HS-5 (cell line): ENCODE results near the gene CHRDL1.

Experiments
- DNase-seq: peaks from one replicate; pipeline ENCODE4 v3.0.0-alpha.2; 2012; ENCODE audit warnings: low read depth

CHRDL1 gene

DNA sequence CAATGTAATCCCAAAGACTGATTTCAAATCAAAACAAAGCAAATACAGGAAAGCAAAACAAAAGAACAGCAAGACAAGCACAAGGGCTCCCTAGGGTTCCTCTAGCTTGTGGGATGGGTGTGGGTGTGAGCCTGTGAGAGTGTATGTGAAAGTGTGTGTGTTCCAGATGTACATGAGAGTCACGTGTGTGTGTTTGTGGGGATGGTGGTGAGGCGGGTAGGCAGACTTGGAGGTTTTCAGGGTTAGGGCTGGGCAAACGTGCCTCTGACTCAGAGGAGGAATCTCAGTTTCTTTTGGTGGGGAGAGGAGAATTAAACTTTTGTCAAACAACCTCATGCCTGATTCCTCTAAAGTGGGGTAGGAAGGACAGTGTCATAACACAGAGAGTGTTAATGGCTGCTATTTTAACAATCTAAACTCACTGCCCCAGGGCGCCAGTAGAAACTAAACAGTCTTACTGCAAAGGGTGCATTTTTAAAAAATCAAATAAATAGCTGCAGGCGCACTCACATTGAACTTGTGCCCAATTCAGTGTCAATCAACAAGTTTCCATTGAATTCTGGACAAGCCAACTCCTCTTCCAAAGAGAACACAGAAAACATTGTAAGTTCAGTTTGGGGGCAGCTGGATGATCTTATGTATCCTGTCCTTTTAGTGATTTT, 51.8 kb downstream of the CHRDL1 start:
- no peak for DNase-seq

DNA sequence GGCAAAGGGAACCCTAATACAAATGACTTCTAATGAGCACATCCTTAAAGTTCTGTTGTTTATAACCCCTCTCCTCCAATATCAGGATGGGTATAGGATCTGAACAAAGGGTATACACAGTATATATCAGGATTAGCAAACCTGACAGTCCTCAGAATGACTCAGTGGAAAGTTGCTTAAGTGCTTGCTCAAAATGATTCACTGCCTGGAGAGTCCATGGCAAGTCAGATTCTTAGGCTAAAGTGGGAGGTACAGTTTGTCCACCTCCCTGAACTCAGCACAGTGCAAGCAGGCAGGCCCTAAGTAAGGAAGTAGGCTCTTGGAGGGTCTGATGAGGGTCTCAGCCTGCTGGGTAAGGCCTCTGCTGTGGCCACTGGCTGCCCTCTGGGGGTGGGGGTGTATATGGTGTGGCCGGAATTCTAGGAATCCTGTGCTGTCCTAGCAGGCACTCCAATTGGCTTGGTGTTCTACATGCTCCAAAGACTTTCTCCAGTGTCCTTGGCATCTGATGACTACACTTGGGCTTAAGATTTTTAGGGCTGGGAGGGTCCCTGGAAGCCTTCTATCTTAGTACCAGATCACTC, 54.3 kb downstream of the CHRDL1 start:
- no peak for DNase-seq

DNA sequence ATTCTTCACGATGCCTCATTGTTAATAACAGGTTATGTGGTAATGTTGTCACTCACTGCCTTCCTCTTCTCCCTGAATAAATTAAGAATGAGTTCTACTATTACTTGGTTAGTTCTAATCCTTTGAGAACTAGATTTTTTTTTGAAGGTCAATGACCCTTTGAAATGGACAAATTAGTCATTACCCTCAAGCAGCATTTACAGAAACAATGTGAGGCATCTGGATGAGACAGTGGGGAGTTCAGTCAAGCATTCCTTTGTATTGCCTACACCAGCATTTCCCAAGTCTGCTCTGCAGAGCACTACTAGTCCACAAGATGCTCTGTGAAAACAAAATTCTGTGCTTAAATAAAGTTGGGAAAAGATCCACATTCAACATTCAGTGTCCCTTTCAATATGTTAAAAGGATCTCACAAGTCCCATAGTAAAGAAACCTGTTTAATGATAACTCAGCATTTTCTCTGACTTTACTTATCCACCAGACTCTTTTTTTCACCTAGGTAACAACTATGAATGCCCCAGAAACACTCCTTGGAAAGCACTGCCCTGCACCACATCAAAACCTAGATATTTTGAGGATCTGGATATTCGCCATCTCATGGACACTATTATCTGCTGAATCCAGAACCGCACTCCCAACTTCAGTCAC, 60.6 kb downstream of the CHRDL1 start:
- peak; percentile 57 for DNase-seq

DNA sequence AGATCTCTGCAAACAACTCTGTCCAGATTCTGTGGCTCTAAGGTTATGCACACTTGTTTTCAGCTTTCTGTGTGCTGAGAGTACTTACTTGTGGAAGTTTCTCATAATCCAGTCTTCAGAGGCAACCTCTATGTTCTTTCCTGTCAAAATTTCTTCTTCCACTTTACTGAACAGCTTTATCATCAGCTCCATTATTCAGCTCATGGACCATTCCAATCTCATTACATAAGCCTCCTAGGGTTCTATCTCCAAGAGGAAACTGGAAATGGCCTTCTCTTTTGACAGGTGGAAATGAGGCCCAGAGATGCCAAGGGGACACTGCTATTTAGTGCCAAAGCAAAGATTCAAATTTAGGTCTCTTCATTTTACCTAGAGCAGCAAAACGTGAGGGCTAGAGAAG, 61.3 kb downstream of the CHRDL1 start:
- DNase-seq, result no peak

DNA sequence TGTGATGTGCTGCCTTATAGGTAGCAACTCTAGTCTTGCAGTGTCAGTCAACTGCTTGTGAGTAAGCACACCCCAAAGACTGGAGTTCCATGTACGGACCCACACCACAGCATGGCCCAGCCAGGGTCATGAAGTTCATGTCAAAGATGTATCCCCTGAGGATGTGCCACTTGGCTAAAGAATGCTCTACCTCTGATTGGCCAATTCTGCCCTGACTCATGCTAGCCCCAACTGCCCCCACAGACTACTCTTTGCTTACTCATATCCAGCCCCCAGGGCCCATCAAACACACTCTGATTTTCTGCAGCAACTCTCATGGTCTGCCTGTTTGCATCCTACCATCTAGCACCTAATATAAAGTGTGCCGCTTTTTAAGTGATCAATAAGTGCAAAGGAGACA, 62.5 kb downstream of the CHRDL1 start:
- no peak for DNase-seq

DNA sequence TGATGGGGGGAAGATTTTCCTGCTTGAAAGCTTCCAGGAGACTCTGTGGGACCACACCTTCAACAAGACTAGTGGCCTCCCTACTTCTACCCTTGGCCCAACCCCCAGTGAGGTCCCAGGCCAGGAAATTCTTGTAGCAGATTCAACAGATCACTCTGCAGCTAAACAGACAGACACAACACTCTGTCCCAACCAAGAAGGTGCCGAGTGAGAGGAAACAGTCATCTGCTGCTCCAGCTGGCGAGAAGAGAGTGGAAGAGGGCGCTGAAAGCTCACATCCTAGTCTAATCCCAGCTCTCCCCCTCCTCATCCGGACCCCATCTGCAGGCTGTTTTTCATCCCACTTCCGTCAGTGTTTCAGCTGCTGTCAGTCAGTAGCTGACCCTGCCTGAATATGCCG, 63.4 kb downstream of the CHRDL1 start:
- DNase-seq, result no peak

DNA sequence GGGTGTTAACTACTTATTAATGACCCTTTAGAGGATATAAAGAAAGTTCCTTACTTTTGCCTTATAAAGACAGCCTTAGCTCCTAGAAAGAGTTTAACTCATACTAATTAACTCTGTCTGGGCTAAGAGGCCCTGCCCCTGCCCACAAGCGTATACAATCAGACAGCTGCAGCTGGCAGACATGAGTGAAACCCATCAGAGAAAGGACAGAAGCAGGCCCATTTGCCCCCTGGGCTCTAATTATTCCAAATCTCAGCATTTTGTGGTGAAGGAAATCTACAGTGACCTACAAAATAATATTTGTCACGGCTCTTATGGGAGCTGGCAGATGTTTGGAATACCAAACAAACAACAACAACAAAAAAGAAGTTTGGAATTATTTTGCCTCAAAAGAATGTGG, 71.8 kb downstream of the CHRDL1 start:
- DNase-seq, result no peak

DNA sequence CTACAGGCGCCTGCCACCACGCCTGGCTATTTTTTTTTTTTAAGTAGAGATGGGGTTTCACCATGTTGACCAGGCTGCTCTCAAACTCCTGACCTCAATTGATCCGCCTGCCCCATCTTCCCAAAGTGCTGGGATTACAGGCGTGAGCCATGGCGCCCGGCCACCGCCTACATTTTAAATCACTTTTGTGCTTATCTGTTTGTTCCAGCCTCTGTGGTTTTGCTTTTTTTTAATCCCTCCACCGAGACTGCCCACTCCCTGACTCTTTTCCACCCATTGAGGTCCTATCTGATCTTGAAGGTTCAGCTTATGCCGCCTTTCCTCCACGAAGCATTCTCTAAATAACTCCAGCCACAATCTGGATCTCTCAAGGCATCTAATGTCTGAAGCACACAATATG, 73.5 kb downstream of the CHRDL1 start:
- DNase-seq, result no peak

DNA sequence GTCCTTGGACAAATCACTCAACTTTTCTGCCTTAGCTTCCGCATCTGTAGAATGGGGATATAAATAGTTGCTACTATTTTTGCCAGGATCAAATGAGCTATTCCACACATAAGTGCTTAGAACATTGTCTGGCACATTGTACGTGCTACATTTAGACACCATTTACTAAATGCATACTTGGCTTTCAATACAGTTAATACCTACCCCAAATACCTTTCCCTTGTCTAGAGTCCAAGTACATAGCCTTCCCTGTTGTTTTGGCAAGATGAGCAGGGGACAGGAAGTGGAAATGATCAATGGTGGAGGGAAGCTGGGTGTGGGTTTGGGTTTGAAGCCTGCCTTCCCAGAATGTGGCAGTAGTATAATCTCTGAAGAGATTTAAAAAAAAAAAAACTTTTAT, 82.0 kb downstream of the CHRDL1 start:
- DNase-seq, result no peak

DNA sequence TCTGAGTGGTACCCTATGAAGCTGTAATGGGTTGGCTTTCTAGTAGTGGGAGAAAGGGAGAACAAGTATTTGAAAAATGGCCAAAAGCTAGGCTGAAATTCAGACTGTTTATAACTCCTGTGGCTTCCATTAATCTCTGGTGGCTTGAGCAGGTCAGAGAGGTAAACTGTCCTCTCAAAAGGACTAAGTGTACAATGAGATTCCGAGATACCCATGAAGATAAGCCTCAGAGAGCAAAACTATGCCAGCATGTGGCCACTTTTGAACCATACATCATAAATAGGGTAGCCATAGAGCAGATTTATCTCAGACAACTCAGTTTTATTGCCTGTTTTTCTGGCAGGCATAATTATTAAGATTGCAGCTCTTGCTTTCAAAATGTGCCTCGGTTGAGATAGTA, 89.2 kb downstream of the CHRDL1 start:
- DNase-seq, result no peak

DNA sequence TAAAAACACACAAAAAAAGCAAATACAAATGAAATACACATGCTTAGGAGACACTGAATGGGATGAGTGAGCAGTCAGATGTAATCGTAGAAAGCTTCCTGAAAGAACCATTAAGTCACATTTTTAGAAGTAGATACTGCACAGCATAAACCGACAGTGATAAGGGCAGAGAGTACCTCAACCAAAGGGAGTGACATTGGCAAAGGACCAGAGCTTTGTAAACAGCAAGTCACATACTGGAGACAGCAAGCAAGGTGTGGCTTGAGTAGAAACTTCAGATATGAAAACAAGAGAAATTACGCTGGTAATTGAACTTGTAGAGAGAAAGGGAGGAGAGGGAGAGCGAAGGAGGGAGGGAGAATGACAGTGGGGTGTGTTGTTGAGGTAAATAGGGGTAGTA, 92.0 kb downstream of the CHRDL1 start:
- no peak for DNase-seq

DNA sequence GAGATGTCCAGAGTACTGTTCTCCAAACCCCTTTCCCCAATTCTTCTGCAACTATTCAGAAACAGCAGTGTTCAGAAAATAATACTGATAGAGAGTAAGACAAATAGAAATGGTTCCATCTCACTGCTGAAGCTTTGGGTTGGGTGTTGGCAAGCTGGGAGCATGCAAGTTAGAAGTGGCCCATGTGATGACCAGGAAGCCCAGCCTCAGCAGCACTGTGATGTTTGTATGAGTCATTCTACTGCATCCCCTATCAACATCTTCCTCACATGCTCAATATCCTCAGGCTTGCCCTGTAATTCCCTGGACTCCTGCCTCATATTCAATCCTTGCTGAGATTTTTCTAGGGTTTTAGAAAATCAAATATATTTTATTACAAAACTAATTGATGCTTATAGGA, 96.5 kb downstream of the CHRDL1 start:
- peak; percentile 3 for DNase-seq

DNA sequence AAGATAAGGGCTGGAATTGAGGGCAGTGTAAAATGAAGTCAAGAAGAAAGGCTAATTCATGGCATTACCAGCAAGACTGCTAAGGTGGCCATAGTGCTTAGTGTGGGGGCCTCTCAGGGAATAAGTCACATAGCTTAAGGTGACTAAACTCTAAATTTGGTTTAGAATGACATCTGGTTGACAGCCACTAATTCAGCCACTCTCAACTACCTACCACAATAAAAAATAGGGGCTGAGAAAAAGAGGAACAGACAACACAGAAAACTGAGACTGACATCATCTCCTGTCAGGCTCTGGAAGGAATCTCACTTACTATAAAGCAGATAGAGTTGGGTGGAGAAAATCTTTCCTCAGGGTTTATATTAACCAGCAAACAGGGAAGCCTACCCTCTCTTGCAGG, 96.9 kb downstream of the CHRDL1 start:
- no peak for DNase-seq

DNA sequence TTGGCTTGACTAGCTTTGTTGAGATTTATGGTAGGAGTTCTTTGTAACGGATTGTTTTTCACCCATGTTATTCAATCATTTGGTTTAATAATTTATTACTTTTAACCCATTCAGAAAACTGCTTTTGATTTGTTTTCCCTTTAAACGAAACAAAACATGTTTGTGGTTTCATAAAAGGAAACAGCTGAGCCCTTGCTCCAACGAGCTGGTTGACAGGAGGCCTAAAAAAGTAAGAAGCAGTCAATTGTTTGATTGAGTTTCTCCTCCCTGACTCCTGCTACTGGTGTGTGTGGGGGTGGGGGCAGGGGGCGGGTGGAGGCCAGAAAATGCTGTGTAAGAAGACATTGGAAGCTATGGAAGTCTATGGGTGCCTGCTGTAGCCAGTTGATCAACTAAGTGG, 102.8 kb downstream of the CHRDL1 start:
- DNase-seq, result no peak

DNA sequence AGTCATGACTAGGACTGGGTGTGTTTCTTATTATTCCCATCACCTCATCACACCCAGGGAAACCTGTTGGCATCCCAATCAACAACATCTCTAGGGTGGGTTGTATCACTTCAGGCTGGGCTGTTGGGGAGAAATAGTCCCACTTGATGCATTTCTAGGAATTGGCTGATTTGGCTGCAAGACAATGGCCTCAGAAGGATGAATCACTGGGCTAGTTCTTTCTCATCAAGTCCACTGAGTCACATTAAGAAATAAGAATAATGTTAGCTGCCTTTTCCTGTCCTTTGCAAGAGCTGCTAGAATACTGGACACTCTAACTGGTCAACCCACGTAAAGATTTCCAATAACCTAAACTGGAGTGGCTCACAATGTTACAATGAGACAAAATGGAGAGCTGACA, 104.2 kb downstream of the CHRDL1 start:
- DNase-seq, result no peak

DNA sequence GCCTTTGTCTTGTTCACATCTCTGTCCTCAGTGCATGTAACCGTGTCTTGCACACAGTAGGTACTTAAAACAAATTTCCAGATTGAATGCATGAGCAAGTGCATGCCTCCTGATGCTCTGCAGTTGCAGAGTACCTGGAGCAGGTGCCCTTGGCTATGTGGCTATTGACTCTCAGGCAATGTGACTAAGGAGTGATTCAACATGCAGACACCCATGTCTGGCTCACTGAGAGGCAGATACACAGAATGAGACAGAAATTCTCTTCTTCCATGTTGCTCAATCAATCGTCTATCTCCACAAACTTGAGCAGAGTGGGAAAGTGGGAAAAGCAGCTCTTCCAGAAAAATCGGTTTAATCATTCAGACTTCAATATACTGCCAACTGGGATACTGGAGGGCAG, 111.0 kb downstream of the CHRDL1 start:
- no peak for DNase-seq

DNA sequence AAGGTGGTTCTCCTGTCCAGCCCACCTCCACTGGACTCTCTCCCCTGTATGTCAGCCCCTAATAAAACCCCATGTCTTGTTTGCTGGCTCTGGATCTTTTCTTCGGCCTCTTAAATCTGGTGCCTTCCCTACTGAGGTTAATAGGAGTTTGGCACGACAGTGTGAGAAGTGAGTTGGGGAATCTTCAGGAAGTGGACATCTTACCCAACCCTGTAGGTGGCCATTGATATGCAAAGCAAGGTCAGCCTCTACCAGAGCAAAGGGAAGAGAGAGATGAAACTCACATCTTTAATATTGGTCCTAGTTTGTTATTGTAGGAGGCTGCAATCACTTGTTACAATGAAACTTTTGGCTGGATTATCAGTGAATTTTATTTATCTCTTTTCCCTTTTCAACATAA, 111.7 kb downstream of the CHRDL1 start:
- no peak for DNase-seq

DNA sequence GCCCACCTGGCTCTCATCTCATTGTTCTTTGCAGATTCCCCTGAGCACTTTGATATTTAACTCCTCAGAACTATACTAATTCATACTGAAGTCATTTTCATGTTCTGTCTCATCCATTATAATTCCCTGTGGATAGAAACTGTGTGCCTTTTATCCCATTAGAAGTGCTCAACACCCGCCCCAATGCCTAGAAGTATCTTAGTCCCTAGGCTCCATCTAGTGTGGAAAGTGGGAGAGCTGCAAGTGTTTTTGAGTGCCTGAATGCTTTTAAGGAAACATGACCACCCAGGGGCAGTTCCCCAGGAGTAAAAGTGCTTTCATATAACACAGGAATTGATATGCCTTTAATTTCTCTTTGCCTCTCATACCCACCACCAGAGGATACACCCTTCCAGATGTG, 117.0 kb downstream of the CHRDL1 start:
- DNase-seq, result no peak

DNA sequence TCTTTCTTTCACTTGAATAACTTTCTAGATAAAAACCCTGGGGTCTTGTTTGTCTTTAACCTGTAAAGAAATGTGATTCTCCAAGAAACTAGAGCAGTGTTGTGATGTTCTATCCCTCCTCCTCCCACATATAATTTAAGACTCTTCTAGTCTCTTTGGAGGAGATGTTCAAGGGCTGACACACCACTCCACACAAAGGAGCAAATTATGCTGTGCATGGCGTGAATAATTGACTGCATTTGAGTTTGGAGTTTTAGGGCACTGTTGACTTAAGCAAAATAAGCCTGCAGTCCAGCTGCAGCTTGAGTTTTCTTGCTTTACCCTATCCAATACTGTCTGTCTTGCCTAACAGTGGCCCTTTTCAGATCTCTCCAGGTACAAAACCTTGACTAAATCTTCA, 119.7 kb downstream of the CHRDL1 start:
- no peak for DNase-seq

DNA sequence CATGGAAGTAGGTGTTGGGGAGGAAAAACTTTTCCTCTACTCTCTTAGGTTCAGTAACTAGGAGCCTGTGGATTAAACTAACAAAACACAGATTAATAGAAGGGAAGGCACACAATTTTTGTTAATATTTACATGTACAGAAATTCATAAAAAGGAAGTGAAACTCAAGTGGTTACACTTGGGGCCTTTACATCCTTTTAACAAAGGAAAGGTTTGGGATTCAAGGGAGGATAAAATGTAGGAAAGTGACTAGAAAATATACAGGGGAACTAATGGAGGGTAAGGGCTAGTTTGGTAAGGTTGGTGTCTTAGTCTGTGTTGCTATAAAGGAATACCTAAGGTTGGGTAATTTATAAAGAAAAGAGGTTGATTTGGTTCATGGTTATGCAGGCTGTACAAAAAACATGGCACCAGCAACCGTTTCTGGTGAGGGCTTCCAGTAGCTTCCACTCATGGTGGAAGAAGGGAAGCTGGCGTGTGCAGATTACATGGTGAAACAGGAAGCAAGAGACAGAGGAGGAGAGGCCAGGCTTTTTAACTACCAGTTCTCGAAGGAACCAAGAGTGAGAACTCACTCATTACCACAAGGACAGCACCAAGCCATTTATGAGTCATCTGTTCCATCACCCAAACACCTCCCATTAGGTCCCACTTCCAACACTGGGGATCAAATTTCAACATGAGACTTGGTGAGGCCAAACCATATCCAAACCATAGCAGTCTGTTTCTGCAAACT, 124.4 kb downstream of the CHRDL1 start:
- no peak for DNase-seq

DNA sequence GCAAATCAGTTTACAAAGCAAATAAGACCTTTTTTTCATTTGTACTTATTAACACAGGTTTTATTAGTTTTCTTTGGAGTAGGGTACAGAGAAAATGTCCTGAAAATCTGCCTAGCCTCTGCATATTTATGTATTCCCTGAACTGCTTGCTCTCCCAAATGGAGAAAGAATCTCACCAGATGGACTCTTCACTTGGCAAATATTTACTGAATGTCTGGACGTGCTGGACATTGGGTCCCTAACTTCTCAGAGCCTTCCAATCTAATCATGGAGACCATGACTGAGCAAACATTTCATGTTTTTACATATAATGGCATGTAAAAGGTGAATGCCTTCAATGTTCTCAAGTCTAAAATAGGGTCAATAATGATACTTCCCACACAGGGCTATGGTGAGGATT, 126.0 kb downstream of the CHRDL1 start:
- DNase-seq, result no peak

DNA sequence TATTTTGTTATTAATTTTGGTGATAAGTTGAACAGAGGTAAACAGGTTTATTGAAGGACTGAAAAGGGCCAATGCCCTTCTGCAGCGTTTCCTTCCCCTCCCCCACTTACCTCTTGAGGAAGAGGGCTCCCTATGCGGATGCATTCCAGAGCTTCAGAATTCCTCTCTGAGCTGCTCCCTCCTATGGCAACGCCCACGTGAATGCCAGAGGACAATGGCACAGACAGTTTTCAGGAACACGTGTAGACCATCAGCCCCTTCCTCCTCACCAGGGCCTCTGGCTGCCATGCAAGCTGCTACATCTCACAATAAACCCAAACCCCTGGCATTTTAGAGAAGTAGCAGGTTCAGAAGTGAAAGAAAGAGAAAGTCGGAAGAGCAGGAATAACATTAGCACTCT, 127.9 kb downstream of the CHRDL1 start:
- DNase-seq, result no peak
